ENCODE data around the gene CORIN.

Gene CORIN

DNA sequence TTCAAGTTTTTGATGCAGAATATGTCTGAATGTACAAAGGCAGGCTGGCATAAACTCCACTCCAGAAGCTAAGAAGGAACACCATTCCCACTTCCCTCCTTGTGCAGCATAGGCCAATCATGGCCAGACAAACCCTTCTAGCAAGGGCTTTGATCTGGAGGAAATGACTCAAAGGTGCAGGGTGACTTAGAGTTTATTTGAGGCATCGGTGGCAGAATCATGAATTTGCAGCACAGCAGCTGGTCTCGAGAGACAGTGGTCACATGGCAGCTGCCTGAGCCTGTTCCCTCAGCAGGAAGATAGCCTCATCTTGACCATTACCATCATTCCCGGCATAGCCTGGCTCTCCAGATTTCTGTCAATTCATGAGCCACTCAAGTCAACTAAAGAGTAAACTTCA lies 198.3 kb downstream of the CORIN start:
- DNase-seq: no peak

DNA sequence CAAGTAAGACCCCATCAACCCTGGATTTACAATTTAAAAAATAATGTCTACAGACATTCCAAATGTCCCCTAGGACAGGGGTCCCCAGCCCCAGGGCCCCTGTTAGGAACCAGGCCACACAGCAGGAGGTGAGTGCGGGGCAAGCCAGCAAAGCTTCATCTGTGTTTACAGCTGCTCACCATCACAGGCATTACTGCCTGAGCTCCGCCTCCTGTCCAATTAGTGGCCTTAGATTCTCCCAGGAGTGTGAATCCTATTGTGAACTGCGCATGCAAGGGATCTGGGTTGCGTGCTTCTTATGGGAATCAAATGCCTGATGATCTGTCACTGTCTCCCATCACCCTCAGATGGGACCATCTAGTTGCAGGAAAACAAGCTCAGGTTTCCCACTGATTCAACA lies 206.7 kb downstream of the CORIN start:
- no peak for DNase-seq

DNA sequence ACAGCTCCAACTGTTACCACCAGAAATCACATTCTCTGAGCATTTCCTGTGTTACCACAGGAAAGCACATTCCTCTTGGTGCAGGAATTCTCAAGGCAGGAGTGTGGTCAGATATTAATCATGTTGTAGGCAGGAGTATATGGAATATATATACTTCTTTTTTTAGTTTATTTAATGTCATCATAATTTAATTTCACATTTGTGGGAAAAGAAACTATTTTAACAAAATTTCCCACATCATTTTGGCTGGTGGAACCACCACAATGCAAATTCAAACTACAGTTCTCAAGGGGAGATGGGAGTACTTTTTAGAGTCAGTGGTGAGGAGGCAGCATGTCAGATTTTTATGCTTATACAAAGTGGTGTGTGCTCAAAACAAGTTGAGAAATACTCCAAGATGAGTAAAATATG lies 213.8 kb downstream of the CORIN start:
- no peak for DNase-seq

DNA sequence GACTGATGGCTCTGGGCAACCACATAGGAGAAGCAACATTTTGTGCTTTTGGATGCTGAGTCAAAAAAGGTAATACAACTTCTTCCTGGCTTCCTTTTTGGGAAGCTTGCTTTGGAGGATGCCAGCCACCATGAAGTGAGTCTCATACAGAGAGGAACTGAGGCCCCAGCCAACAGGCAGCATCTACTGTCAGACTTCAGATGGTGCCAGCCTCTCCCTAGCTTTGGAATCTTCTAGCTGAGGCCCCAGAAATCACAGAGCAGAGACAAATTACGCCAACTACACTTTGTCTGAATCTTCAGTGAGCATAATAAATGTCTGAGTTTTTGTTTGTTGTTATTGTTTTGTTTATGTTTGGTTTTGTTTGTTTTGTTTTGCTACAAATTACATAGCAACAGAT lies 216.7 kb downstream of the CORIN start:
- no peak for DNase-seq

DNA sequence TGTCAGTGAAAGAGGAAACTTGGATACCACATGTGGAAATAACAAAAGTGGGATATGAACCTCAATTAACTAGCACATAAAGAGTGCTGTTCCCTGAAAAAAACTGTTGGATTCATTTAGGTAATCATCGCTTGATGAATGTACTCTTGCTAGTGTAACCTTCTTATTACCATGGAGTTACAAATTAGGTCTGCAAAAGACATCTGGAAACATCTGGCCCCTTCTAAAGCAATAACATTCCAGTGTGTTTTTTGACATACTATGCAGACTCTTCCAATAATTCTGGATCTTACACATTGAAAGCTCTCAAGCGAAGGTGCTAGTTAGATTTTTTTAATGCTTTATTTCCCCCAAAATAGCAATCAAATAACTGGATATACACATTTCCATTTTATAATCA lies 218.2 kb downstream of the CORIN start:
- no peak for DNase-seq

DNA sequence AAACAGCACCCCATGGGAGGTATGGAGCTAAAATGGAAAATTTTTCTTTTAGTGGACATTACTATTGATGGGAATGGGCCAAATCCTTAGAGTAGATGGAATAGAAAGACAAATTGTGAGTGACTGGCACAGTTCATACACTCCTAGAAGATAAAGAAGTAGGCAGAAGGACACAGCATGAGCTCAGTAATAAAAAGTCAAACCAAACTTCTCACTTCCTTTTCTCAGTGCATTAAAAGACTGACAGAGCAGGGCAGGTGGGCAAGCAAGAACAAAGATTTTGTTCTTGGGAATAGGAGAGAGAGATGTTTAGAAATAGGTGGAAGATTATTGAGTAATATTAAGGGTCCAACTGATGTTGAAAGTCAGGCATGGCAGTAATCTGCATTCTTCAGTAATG lies 220.3 kb downstream of the CORIN start:
- DNase-seq: no peak

DNA sequence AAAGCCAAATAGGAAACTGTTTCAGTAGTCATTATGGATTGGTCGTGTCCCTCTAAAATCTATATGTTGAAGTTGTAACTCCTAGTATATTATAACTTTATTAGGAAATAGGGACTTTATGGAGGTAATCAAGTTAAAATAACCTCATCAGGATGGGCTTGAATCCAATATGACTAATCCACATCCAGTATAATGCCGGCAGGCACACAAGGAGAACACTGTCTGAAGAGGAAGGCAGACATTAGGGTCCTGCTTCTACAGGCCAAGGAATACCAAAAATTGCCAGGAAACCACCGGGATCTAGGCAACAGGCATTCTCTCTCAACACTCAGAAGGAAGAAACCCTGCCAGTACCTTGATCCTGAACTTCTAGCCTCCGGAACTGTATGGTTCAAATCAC lies 222.5 kb downstream of the CORIN start:
- DNase-seq: no peak

DNA sequence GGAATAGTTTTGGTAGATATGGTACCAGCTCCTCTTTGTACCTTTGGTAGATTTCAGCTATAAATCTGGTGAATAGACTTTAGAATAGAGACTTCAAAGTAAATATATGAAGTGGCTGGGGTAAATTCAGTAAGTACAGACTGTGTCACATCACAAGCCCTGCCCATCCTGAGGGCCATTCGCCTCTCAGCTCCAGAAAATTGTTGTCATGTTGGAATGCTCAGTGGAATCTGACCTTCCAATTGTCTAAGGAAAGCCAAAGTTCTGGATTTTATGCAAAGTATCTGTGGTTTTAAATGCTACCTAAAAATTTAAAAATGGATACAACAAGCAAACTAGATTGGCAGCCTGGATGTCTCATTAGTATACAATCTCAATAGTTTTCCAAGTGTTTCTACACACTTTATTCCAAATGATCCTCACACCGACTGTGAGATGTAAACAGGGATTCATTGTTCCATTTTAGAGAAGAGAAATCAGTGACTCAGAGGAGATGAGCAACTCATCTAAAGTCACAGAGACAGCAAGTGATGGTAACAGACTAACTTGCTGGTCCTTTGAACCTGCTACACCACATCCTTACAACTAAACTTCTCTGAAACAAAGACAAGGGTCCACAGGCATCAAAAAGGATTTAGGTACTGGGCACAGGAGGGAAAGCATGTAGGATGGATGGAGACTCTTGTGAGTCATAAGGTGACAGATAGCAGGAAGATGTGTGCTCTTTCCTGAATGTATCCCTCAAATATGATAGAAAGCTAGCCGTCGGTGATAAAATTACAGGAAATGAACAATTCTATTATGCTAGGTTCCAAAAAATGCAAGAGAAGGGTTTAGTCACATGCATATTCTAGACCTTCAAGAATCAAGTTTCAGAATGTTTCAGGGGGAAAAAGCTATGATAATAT lies 225.5 kb downstream of the CORIN start:
- no peak for DNase-seq

DNA sequence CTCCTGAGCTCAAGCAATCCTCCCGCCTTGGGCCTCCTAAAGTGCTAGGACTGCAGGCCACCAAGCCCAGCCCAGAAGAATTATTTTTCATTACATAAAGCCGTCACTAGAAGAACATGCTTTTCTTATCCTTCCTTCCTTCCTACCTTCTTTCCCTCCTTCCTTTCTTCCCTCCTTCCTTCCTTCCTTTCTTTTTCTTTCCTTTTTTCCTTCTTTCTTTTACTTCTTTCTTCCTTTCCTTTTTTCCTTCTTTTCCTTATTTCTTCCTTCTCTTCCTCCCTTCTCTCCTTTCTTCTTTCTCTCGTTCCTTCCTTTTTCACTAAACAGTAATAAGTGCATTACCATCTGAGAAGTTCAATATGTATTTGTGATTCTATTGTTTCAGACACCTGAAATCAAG lies 231.4 kb downstream of the CORIN start:
- no peak for DNase-seq

DNA sequence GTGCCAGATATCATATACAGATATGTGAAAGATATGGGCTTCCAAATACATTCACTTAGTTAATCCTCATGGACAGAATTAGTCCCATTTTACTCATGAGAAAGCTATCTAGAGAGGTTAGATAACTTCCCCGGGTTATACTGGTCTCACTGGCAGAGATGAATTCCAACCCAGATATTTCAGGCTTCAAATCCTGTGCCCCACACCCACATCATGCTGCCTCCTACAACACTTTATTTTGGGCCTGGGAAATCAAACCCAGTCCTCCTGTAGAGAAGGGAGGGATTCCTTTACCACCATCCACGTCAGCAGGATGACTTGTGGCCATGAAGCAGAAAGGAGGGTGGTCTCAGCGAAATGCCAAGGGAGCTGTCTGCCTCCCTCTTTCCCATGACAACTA lies 239.0 kb downstream of the CORIN start:
- no peak for DNase-seq

DNA sequence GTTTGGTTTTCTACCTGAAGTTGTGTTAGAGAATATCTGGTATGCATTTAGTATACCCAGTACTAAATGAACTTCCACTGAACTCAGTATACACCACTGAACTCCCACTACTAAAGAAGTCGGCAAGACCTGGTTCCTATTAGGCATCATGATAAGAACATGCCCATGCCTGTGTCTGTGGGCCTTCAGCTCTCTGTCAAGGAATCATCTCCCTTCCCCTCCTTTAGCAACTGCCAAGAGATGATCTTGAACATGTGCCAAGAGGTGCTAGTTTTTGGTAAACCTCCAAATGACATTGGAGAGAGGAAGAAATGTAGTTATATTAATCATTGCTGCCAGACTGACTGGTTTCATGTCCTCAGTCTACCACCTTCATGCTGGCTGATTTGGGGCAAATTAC lies 239.5 kb downstream of the CORIN start:
- no peak for DNase-seq

DNA sequence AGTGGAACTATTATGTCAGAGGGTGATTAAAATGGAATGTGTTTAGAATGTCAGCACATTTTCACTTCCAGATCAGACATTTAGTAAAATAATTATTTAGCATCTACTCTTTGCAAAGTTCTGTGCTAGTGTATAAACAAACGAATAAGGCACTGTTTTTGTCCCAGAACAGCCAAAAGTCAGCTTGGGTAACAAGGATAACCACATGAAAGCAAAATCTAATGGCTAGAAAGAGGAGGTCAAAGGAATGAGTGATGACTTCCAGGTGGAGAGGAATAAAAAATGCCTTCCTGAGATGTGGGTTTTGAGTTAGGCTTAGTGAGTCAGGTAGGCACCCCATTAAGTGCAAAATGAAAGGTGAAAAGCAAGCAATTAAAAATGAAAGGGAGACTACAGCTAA lies 240.2 kb downstream of the CORIN start:
- DNase-seq: no peak

DNA sequence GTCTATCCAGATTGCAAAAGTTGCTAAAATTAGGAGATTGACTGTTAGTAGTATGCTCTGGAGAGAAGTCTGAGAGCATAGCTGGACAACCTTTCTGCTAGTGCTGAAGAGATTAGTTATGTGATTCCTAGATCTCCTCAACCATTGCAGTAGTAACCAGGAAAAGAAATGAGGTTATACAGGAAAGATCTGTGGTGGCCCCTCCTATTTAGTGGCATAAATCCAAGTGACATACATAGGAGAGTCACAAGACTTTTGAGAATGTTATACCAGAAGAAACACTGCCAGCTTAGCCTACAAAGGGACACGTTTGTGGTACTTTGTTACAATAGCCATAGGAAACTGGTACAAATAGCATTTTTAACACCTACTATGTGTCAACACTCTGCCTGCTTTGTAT lies 247.5 kb downstream of the CORIN start:
- no peak for DNase-seq

DNA sequence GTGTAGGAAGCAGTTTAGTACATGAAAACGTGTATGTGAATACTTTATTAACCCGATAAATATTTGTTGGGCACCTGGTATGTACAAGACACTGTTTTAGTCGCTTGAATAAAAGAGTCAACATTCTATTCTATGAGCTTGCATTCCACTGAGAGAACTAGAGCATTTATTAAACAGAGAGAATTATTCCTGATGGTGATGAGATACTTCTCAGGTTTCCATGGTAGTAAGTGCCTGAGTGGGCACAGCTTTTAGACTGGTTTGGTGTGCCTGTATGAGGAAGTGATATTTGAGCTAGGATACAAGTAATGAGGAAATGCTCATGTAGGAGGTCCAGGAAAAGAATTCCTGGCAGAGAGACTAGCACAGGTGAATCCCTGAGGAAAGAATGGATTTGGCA lies 258.6 kb downstream of the CORIN start:
- no peak for DNase-seq

DNA sequence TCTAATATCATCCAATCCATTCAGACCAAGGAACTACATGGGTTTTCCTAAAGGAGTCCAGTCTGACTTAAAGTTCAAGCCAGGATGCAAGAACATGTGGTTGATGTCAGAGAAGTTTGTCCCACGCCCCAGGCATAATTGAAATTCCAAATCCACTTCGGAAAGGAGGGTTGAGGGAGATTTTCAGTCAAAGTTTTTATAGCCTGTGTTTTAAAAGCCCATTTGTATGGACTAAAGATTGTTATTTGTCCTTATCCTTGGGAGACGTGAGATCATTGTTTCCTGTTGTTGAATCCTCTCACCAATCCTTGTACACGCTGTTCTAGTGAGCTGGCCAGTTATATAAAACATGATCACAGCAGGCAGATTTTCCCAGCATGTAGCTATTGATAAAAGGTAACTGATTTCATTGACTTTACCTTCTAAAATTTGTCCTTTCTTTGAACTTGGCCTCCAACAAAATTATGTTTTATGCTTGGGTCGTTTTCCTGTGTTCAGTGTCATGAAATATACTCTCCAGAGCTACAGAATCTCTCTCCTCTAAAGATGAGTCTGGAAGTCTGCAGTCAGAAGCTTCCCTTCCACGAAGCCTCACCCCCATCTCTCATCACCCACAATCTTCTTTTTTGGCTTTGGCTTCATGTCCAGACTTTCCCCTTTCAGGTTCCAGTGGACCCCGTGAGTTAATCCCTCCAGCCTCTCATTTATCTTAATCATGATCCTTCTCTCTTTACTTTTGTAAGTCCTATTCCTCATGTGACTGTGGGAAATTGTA lies 259.9 kb downstream of the CORIN start:
- DNase-seq: no peak

DNA sequence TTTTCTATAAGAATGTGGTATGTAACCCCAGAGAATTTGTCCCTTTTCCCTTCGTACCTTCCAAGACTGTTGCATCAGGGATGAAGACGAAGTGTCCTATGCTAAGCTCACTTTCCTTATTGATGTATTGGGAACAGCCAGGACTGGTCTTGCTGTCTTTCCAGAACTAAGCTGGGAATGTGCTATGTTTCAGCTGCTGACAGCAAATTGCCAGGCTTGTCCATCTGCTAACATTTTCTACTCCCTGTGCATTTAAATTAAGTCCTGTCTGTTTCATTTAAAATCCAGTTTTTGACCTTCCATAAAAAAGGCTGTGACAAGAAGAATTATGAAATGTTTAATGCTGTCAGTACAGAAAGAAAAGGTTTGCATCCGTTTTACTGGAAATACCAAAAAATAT lies 264.9 kb downstream of the CORIN start:
- DNase-seq: no peak

DNA sequence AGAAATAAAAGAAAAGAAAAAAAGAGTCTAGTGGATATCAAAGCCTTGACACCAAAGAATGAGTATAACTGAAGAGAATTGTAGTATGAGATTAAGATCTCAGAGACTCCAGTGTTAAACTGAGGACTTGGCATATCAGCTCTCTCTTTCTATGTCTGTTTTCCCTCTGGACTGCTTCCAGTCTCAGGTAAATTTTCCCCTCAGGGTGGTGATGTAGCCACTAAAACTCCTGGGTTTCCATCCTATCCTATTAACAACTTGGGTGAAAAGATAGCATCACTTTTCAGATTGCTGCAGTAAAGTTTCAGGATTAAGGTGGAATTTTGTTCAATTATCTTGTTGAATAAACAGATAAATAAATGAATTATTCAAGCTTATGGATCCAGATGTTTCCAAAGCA lies 267.1 kb downstream of the CORIN start:
- no peak for DNase-seq

DNA sequence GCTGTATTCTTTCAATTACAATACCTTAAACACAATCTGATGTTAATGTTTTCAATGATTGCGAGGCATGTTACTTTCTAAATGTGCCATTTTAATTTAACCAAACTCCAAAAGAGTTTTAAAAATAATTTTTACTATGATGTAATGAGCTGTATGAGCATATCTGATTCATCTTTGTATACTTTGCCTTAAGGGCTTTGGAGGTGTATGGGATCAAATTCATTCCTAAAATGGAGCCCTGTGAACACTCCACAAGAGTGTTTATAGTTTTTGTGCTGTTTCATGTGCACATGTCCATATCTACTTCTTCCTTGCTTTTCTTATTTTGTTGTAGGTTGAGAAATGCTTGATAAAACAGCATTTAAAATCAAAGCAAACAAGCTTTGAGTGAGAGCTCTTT lies 270.4 kb downstream of the CORIN start:
- no peak for DNase-seq

DNA sequence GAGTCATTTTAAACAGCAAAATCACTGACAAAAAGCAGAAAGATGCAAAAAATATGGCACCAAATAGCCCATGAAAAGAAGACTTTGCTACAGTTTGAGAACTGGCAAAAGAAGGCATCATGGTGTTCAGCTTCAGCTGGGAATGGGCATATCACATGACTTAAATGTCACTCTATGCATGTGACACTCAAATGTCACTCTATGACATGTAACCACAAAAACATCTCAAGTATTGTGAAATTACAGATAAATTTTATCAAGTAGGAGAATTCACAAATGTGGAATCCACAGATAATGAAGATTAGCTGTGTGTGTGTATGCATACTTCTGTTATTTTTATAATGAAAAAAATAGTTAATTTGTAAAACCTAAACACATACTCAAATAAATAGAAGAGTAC lies 270.9 kb downstream of the CORIN start:
- DNase-seq: no peak

DNA sequence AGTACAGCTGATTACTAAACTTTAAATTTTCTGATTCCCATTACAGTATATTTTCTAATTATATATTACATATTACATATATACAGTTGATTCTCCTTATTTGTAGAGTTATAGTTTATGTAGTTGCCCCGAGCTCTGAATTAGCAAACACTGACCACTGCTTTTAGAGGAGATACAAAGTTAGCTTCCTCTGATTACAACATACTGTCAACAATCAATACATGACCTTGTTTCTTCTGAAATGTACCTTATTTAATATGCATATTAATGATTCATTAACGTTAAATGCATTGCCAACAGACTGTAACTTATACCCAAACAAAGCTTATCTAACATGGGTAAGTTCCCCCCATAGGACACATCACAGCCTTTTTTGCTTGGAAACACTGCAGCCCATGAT lies 271.3 kb downstream of the CORIN start:
- DNase-seq: no peak

DNA sequence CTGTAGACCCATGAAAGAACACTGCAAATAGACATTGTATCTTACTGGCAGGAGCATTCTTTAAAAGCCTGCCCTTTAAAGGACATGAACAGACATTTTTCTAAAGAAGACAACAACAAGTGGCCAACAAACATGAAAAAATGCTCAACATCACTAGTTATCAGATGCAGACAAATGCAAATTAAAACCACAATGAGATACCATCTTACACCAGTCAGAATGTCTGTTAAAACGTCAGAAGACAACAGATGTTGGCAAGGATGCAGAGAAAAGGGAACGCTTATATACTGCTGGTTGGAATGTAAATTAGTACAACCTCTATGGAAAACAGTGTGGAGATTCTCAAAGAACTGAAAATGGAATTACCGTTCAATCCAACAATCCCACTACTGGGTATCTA lies 275.6 kb downstream of the CORIN start:
- no peak for DNase-seq

DNA sequence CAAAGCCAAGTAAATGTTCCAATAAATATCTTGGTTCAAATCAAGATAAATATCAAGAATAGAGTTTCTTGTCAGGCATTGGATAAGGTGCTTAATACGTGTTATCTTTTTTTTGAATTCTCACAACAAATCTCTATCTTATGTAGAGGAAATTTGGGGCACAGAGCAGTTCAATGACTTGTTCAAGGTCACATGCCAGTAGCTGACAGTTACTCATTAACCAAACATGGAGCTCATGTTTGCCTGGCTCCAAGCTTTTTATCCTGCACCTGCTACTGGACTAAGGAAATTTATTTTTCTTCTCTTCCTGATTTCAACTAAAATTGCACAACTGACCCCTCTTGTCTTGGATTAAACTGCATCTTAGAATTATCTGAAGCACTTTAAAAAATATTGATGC lies 276.5 kb downstream of the CORIN start:
- no peak for DNase-seq

DNA sequence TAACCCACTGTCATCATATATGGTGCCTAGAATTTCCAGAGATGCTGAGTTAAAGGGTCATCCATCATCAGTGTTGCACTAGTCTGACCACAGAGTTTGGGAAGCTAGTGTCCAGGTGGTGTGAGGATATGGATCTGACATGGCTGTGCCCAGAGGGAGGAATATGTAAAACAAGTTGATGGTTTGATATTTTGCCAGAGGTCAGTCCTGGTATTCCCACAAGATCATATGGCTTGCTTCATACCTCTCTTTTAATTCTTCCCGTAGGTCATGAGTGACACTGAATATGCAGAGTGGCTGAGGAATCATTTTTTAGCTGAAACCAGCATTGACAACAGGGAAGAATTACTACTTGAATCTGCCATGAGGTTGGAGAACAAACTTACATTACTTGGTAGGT lies 277.2 kb downstream of the CORIN start:
- no peak for DNase-seq

DNA sequence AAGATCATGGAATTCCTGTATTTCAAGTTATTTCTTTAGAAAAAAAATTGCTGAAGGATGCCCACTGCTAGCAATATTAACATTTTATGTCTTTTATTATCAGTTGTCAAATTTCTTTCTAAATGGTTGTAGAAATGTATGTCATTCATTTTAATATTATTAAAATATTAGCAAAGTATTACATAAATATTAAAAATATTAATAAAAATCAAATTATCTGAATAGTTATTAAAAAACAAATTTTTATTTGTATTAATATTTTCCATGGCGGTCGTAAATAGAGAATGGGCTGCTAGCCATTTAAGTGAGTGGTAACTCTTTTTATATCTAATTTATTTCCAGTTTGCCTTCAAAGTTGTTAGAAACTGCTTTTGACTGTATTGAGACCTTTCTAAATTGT lies 280.6 kb downstream of the CORIN start:
- DNase-seq: no peak
